Hematopoietic multipotent progenitor cell treated with erythropoietin and hydrocortisone succinate and interleukin-3 and kit ligand, for 4 days (in vitro differentiated cells): ENCODE measurements around the gene MPZ.
"Not testable (repeated sequence)": the region's sequence is repeated elsewhere in the genome, so short reads cannot be mapped to it uniquely, and the experiment has no call there.

Experiments
- DNase-seq: peaks from one replicate; pipeline ENCODE4 v3.0.0-alpha.2; 2015

The MPZ gene

DNA sequence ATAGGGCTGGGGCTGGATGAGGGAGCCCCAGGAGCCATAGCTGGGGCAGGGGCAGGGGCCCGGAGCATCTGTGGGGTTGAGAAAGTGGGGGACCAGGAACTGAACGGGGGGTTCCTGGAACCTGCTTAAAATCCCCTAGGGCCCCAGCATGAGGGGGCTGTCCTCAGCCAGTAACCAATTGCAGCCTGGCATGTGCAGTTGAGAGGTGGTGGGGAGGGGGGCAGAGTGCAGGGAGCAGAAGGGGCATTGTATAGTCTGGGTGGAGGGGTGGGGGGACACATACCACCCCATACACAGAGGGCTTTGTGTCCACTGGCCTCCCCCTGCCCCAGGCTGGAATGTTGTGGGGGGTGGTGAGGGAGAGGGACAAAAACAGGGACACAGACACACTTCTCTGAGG lies at the start of gene MPZ:
MPZ (minus strand) TSS at position 101 of the 400 bp plus-strand sequence; CDS start at position 38, 63 bp downstream.
- DNase-seq, result no peak

- peak; percentile 64 for DNase-seq
These were observed 49.5 kb upstream of the MPZ start for GRCh38 chr1:161359291-161359690.

GRCh38 chr1:161357073-161357472 lies 47.3 kb upstream of the MPZ start:
- DNase-seq, result no peak

DNA sequence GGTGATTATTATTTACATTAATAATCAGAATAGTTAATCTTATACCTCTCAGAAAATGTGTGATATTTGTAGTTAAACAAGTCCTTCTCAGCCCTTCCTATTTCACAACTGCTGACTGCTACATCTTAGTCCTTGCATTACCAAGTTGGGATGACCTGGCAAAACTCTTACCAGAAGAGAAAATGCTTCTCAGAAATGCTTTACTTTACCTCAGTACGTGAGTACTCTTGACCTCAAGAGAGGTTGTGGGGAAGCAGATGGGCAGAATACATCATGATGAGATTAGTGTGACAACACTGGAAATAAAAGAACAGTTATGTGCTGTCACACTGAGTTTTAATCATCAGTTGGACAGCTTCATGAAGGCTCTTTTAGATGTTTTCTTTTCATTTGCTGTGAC lies 41.7 kb upstream of the MPZ start:
- peak; percentile 66 for DNase-seq

DNA sequence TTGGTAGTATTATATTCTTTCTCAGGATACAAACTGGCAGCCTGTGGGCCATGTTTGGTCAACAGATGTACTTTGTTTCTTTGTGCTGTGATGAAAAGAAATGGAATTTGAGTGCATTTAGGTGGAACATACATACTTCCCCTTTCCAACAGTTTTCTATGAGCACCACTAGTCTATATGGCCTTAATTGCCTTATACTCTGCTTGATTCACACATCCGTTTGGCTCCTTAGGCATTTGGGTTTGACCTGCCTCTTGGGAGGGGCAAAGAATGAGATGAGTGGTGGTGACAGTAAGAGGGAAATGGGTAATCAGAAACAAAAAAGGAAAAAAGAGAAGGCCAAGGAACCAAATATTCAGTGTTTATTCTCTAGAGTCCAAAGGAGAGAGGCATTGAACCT lies 40.9 kb upstream of the MPZ start:
- DNase-seq, result peak; percentile 11

- no peak for DNase-seq
These were observed 33.1 kb upstream of the MPZ start for GRCh38 chr1:161342821-161343220.

DNA sequence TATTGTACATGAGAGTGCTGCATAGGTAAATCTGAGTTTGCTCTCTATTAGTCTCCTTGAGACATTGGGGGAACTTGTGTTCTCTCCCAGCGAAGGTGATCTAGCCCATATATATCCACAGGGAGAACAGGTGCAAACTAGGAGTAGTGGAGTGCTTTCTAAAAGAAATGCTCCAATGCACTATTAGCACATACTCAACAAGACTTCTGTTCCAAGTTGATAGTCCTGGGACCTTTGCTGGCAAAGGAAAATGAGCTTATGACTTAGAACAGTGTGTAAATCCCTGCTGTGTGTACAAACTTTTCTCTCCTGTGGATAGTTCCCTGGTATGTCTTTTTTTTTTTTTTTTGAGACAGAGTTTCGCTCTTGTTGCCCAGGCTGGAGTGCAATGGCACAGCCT lies 32.4 kb upstream of the MPZ start:
- DNase-seq, result no peak

DNA sequence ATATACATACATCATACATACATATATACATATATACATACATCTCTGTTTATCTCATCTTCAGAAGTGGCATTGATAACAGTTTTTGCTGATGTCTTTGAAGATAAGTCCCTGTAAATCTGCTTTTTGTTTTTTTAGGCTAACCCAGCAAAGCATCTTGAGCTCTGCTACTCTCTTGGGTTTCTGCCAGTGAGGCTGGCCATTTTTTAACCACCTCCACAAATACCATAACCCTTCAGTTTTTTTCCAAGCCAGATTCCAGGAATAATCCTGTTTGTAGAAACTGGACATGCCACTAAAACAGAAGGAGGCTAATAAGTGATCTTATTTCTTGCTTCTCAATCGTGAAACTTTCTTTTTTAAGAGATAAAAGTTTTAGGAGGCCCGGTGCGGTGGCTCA lies 26.0 kb upstream of the MPZ start:
- DNase-seq, result no peak

- no peak for DNase-seq
These were observed 23.4 kb upstream of the MPZ start for GRCh38 chr1:161333166-161333565.

DNA sequence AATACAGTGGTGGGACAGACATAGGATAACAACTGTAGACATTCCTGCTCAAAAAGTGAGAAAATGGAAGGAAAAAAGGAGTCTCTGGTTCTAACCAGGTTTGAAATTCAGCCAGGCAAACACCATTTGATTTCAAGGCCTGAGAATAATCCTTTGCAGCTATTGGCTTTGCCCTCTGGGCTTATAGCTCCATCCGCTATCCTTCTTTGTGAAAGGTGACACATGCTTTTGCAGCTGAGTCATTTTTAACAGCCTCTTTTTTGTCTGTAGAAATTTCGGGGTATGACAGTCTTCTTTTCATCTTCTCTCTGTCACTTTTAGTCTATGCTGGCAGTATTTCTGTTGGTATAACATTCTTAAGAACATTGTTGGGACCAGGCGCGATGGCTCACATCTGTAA lies 20.6 kb upstream of the MPZ start:
- DNase-seq, result no peak

GRCh38 chr1:161324020-161324419 lies 14.3 kb upstream of the MPZ start:
- DNase-seq, result peak; percentile 53

- DNase-seq, result not testable (repeated sequence)
These were observed 6.3 kb upstream of the MPZ start for GRCh38 chr1:161315841-161316674.

GRCh38 chr1:161314201-161314981 lies 4.6 kb upstream of the MPZ start, which contains the start of gene SDHC:
Gene SDHC, plus strand, starts transcription at chr1:161314381. Its CDS starts 25 bp downstream, at chr1:161314406.
- peak; percentile 96 for DNase-seq

DNA sequence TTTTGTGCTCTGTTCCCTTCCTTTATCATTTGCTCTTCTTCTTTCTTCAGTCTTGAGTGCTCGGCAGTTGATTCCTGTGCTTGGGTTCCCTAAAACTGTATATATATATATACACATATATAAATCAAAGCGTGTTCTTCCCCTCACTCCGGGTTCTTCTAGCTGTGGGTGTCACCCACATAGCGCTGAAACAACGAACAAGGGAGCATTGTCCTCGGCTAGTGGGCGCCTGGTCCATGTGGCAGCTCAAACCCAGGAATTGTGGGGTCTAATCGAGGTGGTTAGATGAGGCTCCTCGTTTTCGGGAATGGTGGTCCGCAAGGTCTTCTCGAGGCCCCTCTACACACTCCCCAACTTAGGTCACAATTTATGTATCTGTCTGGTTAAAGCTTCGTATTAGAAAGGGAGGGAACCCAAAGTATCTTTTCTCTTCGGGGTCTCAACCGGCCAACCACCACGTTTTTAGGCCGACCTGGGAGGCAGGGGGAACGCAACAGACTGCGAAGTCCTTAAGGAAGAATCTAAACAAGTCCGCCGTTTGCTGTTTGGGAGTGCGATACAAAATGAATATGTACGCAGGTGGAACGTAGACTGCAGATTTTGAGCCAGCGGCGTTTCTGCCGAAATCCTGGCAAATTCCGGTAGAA lies 3.9 kb upstream of the MPZ start:
- no peak for DNase-seq

- DNase-seq, result no peak
These were observed 1.9 kb upstream of the MPZ start for GRCh38 chr1:161311595-161312181.

DNA sequence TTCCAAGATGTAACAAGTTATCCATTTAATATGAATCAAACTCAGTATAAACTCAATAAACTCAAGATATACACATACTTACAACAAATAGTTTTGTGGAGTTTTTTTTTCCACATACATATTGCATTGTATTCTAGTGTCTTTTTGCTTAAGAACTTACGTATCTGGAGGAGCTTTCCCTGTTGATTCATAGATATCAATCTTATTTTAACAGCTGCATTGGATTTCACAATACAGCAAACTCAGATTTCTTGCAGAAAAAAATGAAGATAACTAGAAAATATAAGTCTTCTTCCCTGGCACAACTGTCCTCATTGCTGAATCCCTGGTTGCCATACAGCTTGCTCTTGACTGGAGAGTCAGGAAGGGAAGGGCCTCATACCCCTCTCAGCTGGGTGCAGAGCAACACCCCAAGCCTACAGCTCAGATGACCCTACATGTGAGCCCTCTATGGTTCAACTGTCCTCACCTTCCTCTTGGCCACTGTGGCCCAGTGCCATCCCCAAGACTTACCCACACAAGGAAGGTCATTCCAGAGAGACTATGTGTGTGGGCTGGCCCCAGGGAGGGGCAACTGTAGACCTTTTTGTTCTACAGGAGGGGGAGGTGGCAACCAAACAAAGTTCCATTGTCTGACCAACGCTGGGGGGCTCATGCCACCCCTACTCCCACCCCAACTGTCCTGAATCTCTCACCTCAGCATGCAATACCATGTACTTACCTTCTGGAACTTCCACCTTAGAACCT lies 1.7 kb downstream of the MPZ start:
- peak; percentile 24 for DNase-seq

GRCh38 chr1:161307230-161307768 lies 2.5 kb downstream of the MPZ start:
- peak; percentile 41 for DNase-seq

DNA sequence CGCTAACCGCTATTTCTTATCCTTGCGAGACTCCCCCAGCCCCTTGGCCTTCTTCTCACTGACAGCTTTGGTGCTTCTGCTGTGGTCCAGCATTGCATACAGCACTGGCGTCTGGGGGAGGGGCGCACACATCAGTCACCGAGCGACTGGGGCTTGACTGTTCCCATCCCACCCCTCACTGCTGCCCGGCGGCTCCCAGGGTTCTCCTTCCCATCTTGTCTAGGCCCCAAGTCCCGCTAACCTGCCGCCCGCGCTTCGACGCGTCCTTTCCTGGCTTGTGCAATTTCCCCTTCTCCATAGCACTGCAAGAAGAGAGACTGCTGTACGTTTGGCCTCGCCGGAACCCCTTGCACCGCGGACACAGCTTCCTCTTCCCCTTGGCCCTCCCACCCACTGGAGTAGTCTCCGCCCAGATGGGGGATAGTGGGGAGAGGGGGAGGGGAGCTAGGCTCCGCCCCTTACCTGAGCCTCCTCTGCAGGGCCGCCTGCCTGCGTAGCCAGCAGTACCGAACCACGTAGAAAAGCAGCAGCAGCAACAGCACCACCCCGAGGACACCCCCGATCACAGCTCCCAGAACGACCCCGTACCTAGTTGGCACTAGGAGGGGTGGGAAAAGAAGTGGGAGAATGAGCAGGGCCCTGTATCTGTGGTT lies 3.8 kb downstream of the MPZ start:
- peak; percentile 93 for DNase-seq

- DNase-seq, result peak; percentile 28
These were observed 4.6 kb downstream of the MPZ start for GRCh38 chr1:161304927-161305866.

DNA sequence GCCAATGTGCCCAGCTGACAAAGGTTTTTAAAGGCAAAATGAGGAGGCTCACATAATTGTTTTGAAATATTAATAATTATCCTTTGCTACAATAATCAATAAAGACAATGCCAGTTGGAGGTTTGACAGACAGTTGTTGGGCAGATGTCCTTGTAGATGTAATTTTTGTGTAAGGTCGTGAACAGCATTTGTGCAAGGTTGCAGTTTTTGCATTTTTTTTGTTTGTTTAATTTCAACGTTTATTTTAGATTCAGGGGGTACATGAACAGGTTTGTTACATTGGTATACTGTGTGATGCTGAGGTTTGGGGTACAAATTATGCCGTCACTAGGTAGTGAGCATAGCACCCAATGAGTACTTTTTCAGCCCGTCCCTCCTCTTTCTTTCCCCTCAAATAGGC lies 9.3 kb downstream of the MPZ start:
- no peak for DNase-seq
